GM12878 (cell line): ENCODE data around the gene AGAP1. TPM values are rescaled to one million over a fixed set of nuclear protein-coding genes. Genes with fewer than 3 reads are reported as not detected.

ENCODE experiments used
- ATAC-seq: fragments of 200-7000 bp; cut with Tn5 transposase; 3 replicates; pipeline ENCODE4 v1.9.1; 2020; ENCODE audit warnings: mild to moderate bottlenecking, moderate library complexity
- BruUV-seq: library from RNA; stranded (reverse); fragments of 400-500 nt; replicated peaks from 2 replicates; lab custom pipeline; 2021; lab: Mats Ljungman, UMichigan
- CTCF ChIA-PET: fragments of 300-600 bp; sonication (Branson Sonifier 250); formaldehyde crosslinking; extraction: SDS; loops from one replicate; lab custom pipeline; 2021; ENCODE audit warnings: inconsistent platforms; lab: Yijun Ruan, JAX
- POLR2A ChIA-PET: fragments of 350-600 bp; formaldehyde crosslinking; extraction: SDS; loops from one replicate; lab custom pipeline; 2021; ENCODE audit warnings: inconsistent platforms; lab: Charles Lee
- RAD21 ChIA-PET: fragments of 300-600 bp; sonication (Branson Sonifier 250); formaldehyde crosslinking; loops from one replicate; lab custom pipeline; 2023; ENCODE audit warnings: antibody characterized with exemption; ENCODE audit not compliant: unreplicated experiment; lab: Charles Lee
- SMC1A ChIA-PET: fragments of 300-600 bp; sonication (Branson Sonifier 250); formaldehyde crosslinking; loops from one replicate; lab custom pipeline; 2023; ENCODE audit not compliant: unreplicated experiment, uncharacterized antibody; lab: Charles Lee
- DNase-seq: peaks from one replicate; pipeline ENCODE4 v3.0.0-alpha.2; 2011; ENCODE audit warnings: low read depth, low spot score
- FAIRE-seq: peaks from 3 replicates; lab custom pipeline; 2011; peaks lifted over from hg19 to GRCh38; lab: Jason Lieb, UNC
- H2AFZ ChIP-seq: 2 replicates; pipeline ENCODE4 v1.6.0; 2011; ENCODE audit warnings: low read depth, low read length, control low read depth; ENCODE audit not compliant: control insufficient read depth
- H3K27ac ChIP-seq: 2 replicates; pipeline ENCODE4 v1.5.1; 2011; ENCODE audit warnings: control low read depth; ENCODE audit not compliant: control insufficient read depth, insufficient read depth
- H3K27me3 ChIP-seq, 2 experiments: replicated peaks in 1 of 2; 2 replicates each; pipeline versions ENCODE4 v1.6.0 to v1.6.1; 2011; ENCODE audit warnings: low read length in 1 of 2; ENCODE audit not compliant: control insufficient read depth in 2 of 2, insufficient read depth in 2 of 2
- H3K36me3 ChIP-seq, 2 experiments: 2 replicates each; pipeline ENCODE4 v1.5.1; 2011; ENCODE audit warnings: low read length in 1 of 2; ENCODE audit not compliant: control insufficient read depth in 2 of 2, insufficient read depth in 2 of 2
- H3K4me1 ChIP-seq: 2 replicates; pipeline ENCODE4 v1.6.1; 2011; ENCODE audit warnings: mild to moderate bottlenecking, low read length, moderate library complexity, mixed read lengths; ENCODE audit not compliant: control insufficient read depth, insufficient read depth
- H3K4me2 ChIP-seq: 2 replicates; pipeline ENCODE4 v1.6.0; 2011; ENCODE audit warnings: control low read depth; ENCODE audit not compliant: control insufficient read depth, insufficient read depth
- H3K4me3 ChIP-seq: fragments of 200-600 bp; sonication (generic); 2 replicates; pipeline ENCODE4 v1.5.1; 2016
- H3K79me2 ChIP-seq: 2 replicates; pipeline ENCODE4 v1.6.0; 2011; ENCODE audit warnings: low read length; ENCODE audit not compliant: control insufficient read depth, insufficient read depth
- H3K9ac ChIP-seq: 2 replicates; pipeline ENCODE4 v1.8.0; 2011; ENCODE audit warnings: low read length, control low read depth, mixed read lengths; ENCODE audit not compliant: control insufficient read depth, insufficient read depth
- H3K9me3 ChIP-seq: replicated peaks from 3 replicates; pipeline ENCODE4 v1.5.1; 2011; ENCODE audit warnings: mild to moderate bottlenecking, low read length; ENCODE audit not compliant: control insufficient read depth, insufficient read depth
- H4K20me1 ChIP-seq: 2 replicates; pipeline ENCODE4 v1.6.0; 2011; ENCODE audit not compliant: control insufficient read depth, insufficient read depth
- ATF7 ChIP-seq: fragments of 450-650 bp; IDR thresholded peaks from 2 replicates; pipeline ENCODE4 v1.6.1; 2016; ENCODE audit warnings: low read depth, mild to moderate bottlenecking
- BHLHE40 ChIP-seq, 2 experiments: fragments of 450-650 bp in 1 of 2; IDR thresholded peaks; 2 replicates each; pipeline ENCODE4 v1.6.1; 2011 to 2017; ENCODE audit warnings: low read depth in 2 of 2, borderline replicate concordance in 1 of 2, improper control_type of control experiment in 1 of 2, low read length in 1 of 2, mild to moderate bottlenecking in 1 of 2
- FOXK2 ChIP-seq: fragments of 450-650 bp; IDR thresholded peaks from 2 replicates; pipeline ENCODE4 v1.6.1; 2017; ENCODE audit warnings: mild to moderate bottlenecking, moderate library complexity
- JUNB ChIP-seq: IDR thresholded peaks from 2 replicates; pipeline ENCODE4 v1.6.1; 2016; ENCODE audit warnings: antibody characterized with exemption, mild to moderate bottlenecking
- JUND ChIP-seq: IDR thresholded peaks from 2 replicates; pipeline ENCODE4 v1.6.1; 2012; ENCODE audit warnings: low read depth, mild to moderate bottlenecking, low read length, improper control_type of control experiment, moderate library complexity
- KLF5 ChIP-seq: fragments of 450-650 bp; IDR thresholded peaks from 2 replicates; pipeline ENCODE4 v1.6.1; 2014; ENCODE audit warnings: mild to moderate bottlenecking; ENCODE audit not compliant: partially characterized antibody
- POLR2A ChIP-seq: IDR thresholded peaks from 2 replicates; pipeline ENCODE4 v1.6.1; 2011; ENCODE audit warnings: low read depth, mild to moderate bottlenecking, low read length
- RB1 ChIP-seq: fragments of 450-650 bp; formaldehyde crosslinking; IDR thresholded peaks from 2 replicates; pipeline ENCODE4 v1.6.1; 2017; ENCODE audit warnings: mild to moderate bottlenecking, borderline replicate concordance
- ZNF217 ChIP-seq: fragments of 450-650 bp; IDR thresholded peaks from 2 replicates; pipeline ENCODE4 v1.6.1; 2017; ENCODE audit warnings: antibody characterized with exemption, mild to moderate bottlenecking
- ZZZ3 ChIP-seq: IDR thresholded peaks from 2 replicates; pipeline ENCODE4 v1.6.1; 2011; ENCODE audit warnings: low read depth; ENCODE audit not compliant: control insufficient read depth, insufficient read length
- WGBS: methylation state at CpG from one replicate; pipeline ENCODE4 v1.1.6; 2016; ENCODE audit warnings: low lambda C conversion rate; ENCODE audit not compliant: insufficient replicate concordance, insufficient coverage; ENCODE audit errors: missing lambda C conversion rate; 5-methylcytosine and 5-hydroxymethylcytosine counted together
- in situ Hi-C: fragments of 300-500 bp; cut with MboI; formaldehyde crosslinking; loops from 9 replicates; pipeline ENCODE4 v1.14.3; 2018; ENCODE audit warnings: mixed read lengths
- intact Hi-C: fragments of 100-400 bp; cut with micrococcal nuclease; formaldehyde crosslinking; loops from one replicate; pipeline ENCODE4 v1.14.2; 2022; ENCODE audit not compliant: unreplicated experiment
- polyA plus RNA-seq, 11 experiments: library from polyadenylated mRNA; depleted of rRNA in 4 of 11; unstranded in 6 of 11; stranded (reverse) in 5 of 11; fragments of >200 nt; fragmentation: Nextera tagmentation in 4 of 11; fragmentation: Illumina TruSeq in 1 of 11; extraction: Ambion mirVana in 4 of 11; extraction: Trizol in 1 of 11; gene quantifications; 1 replicate in 1 of 11; 2 replicates in 10 of 11; pipeline versions ENCODE4 v1.2.1 to v1.2.3, GENCODE V29; 2011 to 2016; ENCODE audit warnings: inconsistent platforms in 2 of 11, missing spikeins in 2 of 11, low read depth in 1 of 11
- total RNA-seq, 4 experiments: library from RNA; depleted of rRNA in 3 of 4; stranded (reverse); fragments of >200 nt in 3 of 4; fragmentation: Illumina TruSeq in 1 of 4; extraction: Trizol in 1 of 4; gene quantifications; 2 replicates each; pipeline versions ENCODE4 v1.2.1 to v1.2.3, GENCODE V29; 2013 to 2021
- TF ChIP-seq, protein P1 (sequence below): fragments of 450-650 bp; formaldehyde crosslinking; IDR thresholded peaks from 2 replicates; pipeline ENCODE4 v1.4.0; 2020; ENCODE audit warnings: mild to moderate bottlenecking, moderate library complexity
- TF ChIP-seq, protein P2 (sequence below): IDR thresholded peaks from 2 replicates; pipeline ENCODE4 v1.6.1; 2011; ENCODE audit warnings: low read depth, mild to moderate bottlenecking, low read length, moderate library complexity, borderline replicate concordance; ENCODE audit errors: extremely low read depth
- TF ChIP-seq, protein P3 (sequence below): fragments of 450-650 bp; IDR thresholded peaks from 2 replicates; pipeline ENCODE4 v1.6.1; 2017; ENCODE audit warnings: mild to moderate bottlenecking

Gene AGAP1
- total and polyA plus RNA-seq, 10 of the 15 experiments (the other 5 are each of a cell fraction or from before 2014, with no cell fraction given) = 0.05 to 0.15 (median 0.06) TPM; not detected in 7

DNA sequence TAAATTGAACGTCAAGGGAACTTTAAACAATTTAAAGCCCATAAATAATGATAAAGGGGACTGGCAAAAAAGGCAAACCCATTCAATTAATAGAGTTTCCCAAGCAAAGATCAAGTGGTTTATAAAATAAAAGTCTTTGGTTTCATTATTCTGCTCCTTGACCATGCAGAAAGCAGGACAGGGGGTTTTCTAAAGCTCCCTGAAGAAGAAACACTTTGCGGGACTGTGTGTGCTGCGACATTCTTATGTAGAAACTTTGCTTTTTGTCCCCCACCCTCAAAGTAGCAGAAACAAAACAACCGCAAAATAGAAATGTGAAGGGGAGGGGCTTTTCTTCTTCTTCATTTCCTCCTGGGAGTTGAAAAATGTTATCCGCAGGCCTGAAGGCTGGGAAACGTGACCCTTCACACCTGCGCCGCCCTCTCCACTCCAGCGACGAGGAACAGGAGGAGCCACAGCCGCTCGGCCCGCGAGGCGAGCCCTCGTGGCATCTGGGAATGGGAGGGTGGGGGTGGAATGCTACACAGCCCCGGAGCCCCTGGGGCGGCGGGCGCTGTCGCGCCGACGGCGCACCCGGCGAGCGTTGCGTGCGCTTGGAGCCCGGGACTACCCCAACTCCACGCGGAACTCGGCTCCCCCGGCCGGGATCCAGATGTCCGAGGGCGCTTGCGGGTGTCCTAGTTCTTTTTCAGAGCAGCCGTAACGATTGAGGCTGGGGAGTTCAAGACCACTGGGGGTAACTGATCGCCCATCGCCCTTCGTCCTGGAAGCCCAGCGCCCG, 678.6 kb downstream of the AGAP1 start:
- Histone ChIP-seq H3K4me3 (no peak overlapping the region), H3K79me2 (no peaks in the 10 kb centered on the region), H3K36me3 (no peaks in the 10 kb centered on the region), H4K20me1 (no peaks in the 10 kb centered on the region), H3K4me1 (no peaks in the 10 kb centered on the region), H3K27ac (no peak overlapping the region), H3K27me3 (peaks cover 1 to 8% of the 10 kb centered on the region in 2 experiments; a peak in 3 of 4 replicates), H3K9me3 (no peaks in the 10 kb centered on the region; the same call in 2 of the 3 replicates), H2AFZ (no peak overlapping the region), H3K9ac (no peak overlapping the region), H3K4me2 (no peak overlapping the region)
- DNase-seq (no peak), ATAC-seq (no peak), FAIRE-seq (no peak)
- in situ Hi-C loops (no loop called here), intact Hi-C loops (no loop called here)
- no TSS peak for BruUV-seq
- 55% methylated on average over 26 of the region's 46 CpGs for WGBS
- CTCF ChIA-PET = interaction anchor here (1.3 kb wide), 1 partner anchor 393 kb away, joined by 4 read pairs; no protein-coding TSS in a partner anchor
- RAD21 ChIA-PET = no interaction called here
- SMC1A ChIA-PET = no interaction called here
- POLR2A ChIA-PET = no interaction called here
- TF ChIP-seq, protein P1, sequence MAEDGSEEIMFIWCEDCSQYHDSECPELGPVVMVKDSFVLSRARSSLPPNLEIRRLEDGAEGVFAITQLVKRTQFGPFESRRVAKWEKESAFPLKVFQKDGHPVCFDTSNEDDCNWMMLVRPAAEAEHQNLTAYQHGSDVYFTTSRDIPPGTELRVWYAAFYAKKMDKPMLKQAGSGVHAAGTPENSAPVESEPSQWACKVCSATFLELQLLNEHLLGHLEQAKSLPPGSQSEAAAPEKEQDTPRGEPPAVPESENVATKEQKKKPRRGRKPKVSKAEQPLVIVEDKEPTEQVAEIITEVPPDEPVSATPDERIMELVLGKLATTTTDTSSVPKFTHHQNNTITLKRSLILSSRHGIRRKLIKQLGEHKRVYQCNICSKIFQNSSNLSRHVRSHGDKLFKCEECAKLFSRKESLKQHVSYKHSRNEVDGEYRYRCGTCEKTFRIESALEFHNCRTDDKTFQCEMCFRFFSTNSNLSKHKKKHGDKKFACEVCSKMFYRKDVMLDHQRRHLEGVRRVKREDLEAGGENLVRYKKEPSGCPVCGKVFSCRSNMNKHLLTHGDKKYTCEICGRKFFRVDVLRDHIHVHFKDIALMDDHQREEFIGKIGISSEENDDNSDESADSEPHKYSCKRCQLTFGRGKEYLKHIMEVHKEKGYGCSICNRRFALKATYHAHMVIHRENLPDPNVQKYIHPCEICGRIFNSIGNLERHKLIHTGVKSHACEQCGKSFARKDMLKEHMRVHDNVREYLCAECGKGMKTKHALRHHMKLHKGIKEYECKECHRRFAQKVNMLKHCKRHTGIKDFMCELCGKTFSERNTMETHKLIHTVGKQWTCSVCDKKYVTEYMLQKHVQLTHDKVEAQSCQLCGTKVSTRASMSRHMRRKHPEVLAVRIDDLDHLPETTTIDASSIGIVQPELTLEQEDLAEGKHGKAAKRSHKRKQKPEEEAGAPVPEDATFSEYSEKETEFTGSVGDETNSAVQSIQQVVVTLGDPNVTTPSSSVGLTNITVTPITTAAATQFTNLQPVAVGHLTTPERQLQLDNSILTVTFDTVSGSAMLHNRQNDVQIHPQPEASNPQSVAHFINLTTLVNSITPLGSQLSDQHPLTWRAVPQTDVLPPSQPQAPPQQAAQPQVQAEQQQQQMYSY = no peak
- no peak for TF ChIP-seq ZZZ3
- no peak for TF ChIP-seq BHLHE40 (IDR thresholded peaks at IDR 0.05; ENCODE audit: borderline replicate concordance in 1 of 2, low read depth in 2 of 2, low read length in 1 of 2)
- TF ChIP-seq, protein P2, sequence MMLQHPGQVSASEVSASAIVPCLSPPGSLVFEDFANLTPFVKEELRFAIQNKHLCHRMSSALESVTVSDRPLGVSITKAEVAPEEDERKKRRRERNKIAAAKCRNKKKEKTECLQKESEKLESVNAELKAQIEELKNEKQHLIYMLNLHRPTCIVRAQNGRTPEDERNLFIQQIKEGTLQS = no peak
- TF ChIP-seq JUND = no peak
- no peak for TF ChIP-seq KLF5
- no peak for TF ChIP-seq RB1
- no peak for TF ChIP-seq JUNB
- no peak for TF ChIP-seq FOXK2
- TF ChIP-seq ATF7 = no peak
- no peak for TF ChIP-seq ZNF217
- no peak for TF ChIP-seq POLR2A
- TF ChIP-seq, protein P3, sequence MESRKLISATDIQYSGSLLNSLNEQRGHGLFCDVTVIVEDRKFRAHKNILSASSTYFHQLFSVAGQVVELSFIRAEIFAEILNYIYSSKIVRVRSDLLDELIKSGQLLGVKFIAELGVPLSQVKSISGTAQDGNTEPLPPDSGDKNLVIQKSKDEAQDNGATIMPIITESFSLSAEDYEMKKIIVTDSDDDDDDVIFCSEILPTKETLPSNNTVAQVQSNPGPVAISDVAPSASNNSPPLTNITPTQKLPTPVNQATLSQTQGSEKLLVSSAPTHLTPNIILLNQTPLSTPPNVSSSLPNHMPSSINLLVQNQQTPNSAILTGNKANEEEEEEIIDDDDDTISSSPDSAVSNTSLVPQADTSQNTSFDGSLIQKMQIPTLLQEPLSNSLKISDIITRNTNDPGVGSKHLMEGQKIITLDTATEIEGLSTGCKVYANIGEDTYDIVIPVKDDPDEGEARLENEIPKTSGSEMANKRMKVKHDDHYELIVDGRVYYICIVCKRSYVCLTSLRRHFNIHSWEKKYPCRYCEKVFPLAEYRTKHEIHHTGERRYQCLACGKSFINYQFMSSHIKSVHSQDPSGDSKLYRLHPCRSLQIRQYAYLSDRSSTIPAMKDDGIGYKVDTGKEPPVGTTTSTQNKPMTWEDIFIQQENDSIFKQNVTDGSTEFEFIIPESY = no peak
